ENCODE data around the gene B3GNT3. TPM values are rescaled to one million over a fixed set of nuclear protein-coding genes. Genes with fewer than 3 reads are reported as not detected.

B3GNT3 gene
- total RNA-seq, 5 donors from 2014 or later (not counting 1 experiment from before 2014, with no cell fraction given) = 0.12 to 1.2 (median 0.79) TPM

- WGBS (ENCODE audit: insufficient coverage) = 92% methylated on average over 6 of the region's 8 CpGs
- H3K36me3 Mint-ChIP-seq = peaks cover 68% of the 10 kb centered on the region
Observed at GRCh38 chr19:17835182-17836006, 40.5 kb downstream of the B3GNT3 start.

DNA sequence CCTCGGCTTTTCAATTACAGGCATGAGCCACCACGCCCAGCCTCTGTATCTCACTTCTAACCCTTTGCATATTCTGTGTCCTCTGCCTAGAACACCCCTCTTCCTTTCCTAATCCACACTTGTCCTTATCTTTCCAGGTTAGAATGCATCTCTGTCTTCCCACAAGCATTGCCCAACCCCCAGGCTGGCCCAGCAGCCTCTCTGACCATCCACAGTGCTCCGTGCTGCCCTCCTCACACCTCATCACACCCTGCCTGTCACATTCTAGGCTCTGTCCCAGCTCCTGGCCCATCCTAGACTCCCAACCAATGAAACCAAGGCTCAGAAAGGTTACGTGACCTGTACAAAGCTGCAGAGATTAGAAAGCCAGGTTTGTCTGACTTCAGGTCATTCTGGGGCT is 41.6 kb downstream of the B3GNT3 start:
- peaks cover 66% of the 10 kb centered on the region for H3K36me3 Mint-ChIP-seq
- DNase-seq (no peak), ATAC-seq (replicated peaks in 1 of 4) (no peak)
- Histone ChIP-seq H3K4me1 (ENCODE audit: control insufficient read depth in 1 of 2, extremely low read depth in 1 of 2, insufficient read depth in 2 of 2, low read length in 2 of 2) (peaks cover 0 to 22% of the 10 kb centered on the region in 2 experiments), H3K4me3 (ENCODE audit: control insufficient read depth in 1 of 2, extremely low read depth in 1 of 2, low read length in 1 of 2) (no peak overlapping the region), H3K27ac (ENCODE audit: low read length) (no peak overlapping the region), H3K9me3 (no peaks in the 10 kb centered on the region), H3K27me3 (replicated peaks in 1 of 2; ENCODE audit: control insufficient read depth in 2 of 2, extremely low read depth in 1 of 2, insufficient read depth in 2 of 2, low read length in 1 of 2) (no peaks in the 10 kb centered on the region), H3K36me3 (ENCODE audit: control insufficient read depth in 2 of 2, extremely low read depth in 1 of 2, insufficient read depth in 1 of 2, low read length in 1 of 2) (peaks cover 55 to 92% of the 10 kb centered on the region in 2 donors)
- no peaks in the 10 kb centered on the region for H3K27me3 Mint-ChIP-seq
- H3K27ac Mint-ChIP-seq = peak overlapping the region; percentile 85
- no peak overlapping the region for H3K4me3 Mint-ChIP-seq
- ChIA-PET CTCF (no interaction called here), POLR2A (interaction anchor here in 1 of 2 donors (0.6 kb wide), 1 partner anchor 76 kb away, joined by 4 read pairs; no protein-coding TSS in a partner anchor)
- H3K9me3 Mint-ChIP-seq = no peaks in the 10 kb centered on the region
- H3K4me1 Mint-ChIP-seq = peaks cover 18 to 25% (median 22%) of the 10 kb centered on the region in 3 donors
- WGBS (ENCODE audit: insufficient coverage) = 92% methylated on average over 2 of the region's 4 CpGs

More at GRCh38 chr19:17835182-17836006, 40.5 kb downstream of the B3GNT3 start:
- peak overlapping the region; percentile 10 for H3K27ac ChIP-seq (ENCODE audit: low read length)
- no peaks in the 10 kb centered on the region for H3K27me3 Mint-ChIP-seq
- peaks cover 15 to 19% (median 18%) of the 10 kb centered on the region in 3 donors for H3K4me1 Mint-ChIP-seq
- H3K9me3 Mint-ChIP-seq = no peaks in the 10 kb centered on the region
- H3K4me3 ChIP-seq (ENCODE audit: control insufficient read depth in 1 of 2, extremely low read depth in 1 of 2, low read length in 1 of 2) = no peak overlapping the region
- peaks cover 0 to 19% of the 10 kb centered on the region in 2 experiments for H3K4me1 ChIP-seq (ENCODE audit: control insufficient read depth in 1 of 2, extremely low read depth in 1 of 2, insufficient read depth in 2 of 2, low read length in 2 of 2)
- no peak overlapping the region for H3K4me3 Mint-ChIP-seq
- POLR2A ChIA-PET = interaction anchor here in 1 of 2 donors (0.6 kb wide), 1 partner anchor 618 kb away, joined by 3 read pairs; no protein-coding TSS in a partner anchor
- peaks cover 48 to 91% of the 10 kb centered on the region in 2 donors for H3K36me3 ChIP-seq (ENCODE audit: control insufficient read depth in 2 of 2, extremely low read depth in 1 of 2, insufficient read depth in 1 of 2, low read length in 1 of 2)
- DNase-seq = no peak
- no peaks in the 10 kb centered on the region for H3K9me3 ChIP-seq
- peak overlapping the region; percentile 74 to 89 for H3K27ac Mint-ChIP-seq
- no peaks in the 10 kb centered on the region for H3K27me3 ChIP-seq (replicated peaks in 1 of 2; ENCODE audit: control insufficient read depth in 2 of 2, extremely low read depth in 1 of 2, insufficient read depth in 2 of 2, low read length in 1 of 2)
- CTCF ChIA-PET = interaction anchor here in 1 of 2 donors (0.9 kb wide), 1 partner anchor 24 kb away, joined by 6 read pairs; the partner anchor contains the start of gene RPL18A
- no peak for ATAC-seq (replicated peaks in 1 of 4)

GRCh38 chr19:17837972-17838371 is 43.0 kb downstream of the B3GNT3 start:
- H3K4me3 ChIP-seq (ENCODE audit: control insufficient read depth in 1 of 2, extremely low read depth in 1 of 2, low read length in 1 of 2) = no peak overlapping the region
- no peak for ATAC-seq (replicated peaks in 1 of 4)
- no peak overlapping the region for H3K27ac ChIP-seq (ENCODE audit: low read length)
- H3K27me3 Mint-ChIP-seq = no peaks in the 10 kb centered on the region
- H3K9me3 Mint-ChIP-seq = no peaks in the 10 kb centered on the region
- ChIA-PET POLR2A (no interaction called here), CTCF (interaction anchor here in 1 of 2 donors (0.6 kb wide), 1 partner anchor 391 kb away, joined by 3 read pairs; no protein-coding TSS in a partner anchor)
- H3K36me3 Mint-ChIP-seq = peaks cover 59% of the 10 kb centered on the region
- H3K36me3 ChIP-seq (ENCODE audit: control insufficient read depth in 2 of 2, extremely low read depth in 1 of 2, insufficient read depth in 1 of 2, low read length in 1 of 2) = peaks cover 49 to 93% of the 10 kb centered on the region in 2 donors
- H3K4me3 Mint-ChIP-seq = no peak overlapping the region
- H3K9me3 ChIP-seq = no peaks in the 10 kb centered on the region
- peaks cover 0 to 33% of the 10 kb centered on the region in 2 experiments for H3K4me1 ChIP-seq (ENCODE audit: control insufficient read depth in 1 of 2, extremely low read depth in 1 of 2, insufficient read depth in 2 of 2, low read length in 2 of 2)
- no peak for DNase-seq
- H3K27me3 ChIP-seq (replicated peaks in 1 of 2; ENCODE audit: control insufficient read depth in 2 of 2, extremely low read depth in 1 of 2, insufficient read depth in 2 of 2, low read length in 1 of 2) = no peaks in the 10 kb centered on the region
- 93% methylated on average over 4 of the region's 7 CpGs for WGBS (ENCODE audit: insufficient coverage)
- peaks cover 18 to 25% (median 22%) of the 10 kb centered on the region in 3 donors for H3K4me1 Mint-ChIP-seq
- peak overlapping the region; percentile 27 to 48 for H3K27ac Mint-ChIP-seq

- Mint-ChIP-seq H3K27me3 (no peaks in the 10 kb centered on the region), H3K4me1 (peaks cover 35 to 43% (median 41%) of the 10 kb centered on the region in 3 donors), H3K27ac (peak overlapping the region; percentile 11 to 61), H3K36me3 (peaks cover 57% of the 10 kb centered on the region), H3K9me3 (no peaks in the 10 kb centered on the region), H3K4me3 (no peak overlapping the region)
- ATAC-seq (replicated peaks in 1 of 4) (no peak), DNase-seq (no peak)
- H3K27me3 ChIP-seq (replicated peaks in 1 of 2; ENCODE audit: control insufficient read depth in 2 of 2, extremely low read depth in 1 of 2, insufficient read depth in 2 of 2, low read length in 1 of 2) = no peaks in the 10 kb centered on the region
- CTCF ChIA-PET = no interaction called here
- H3K4me3 ChIP-seq (ENCODE audit: control insufficient read depth in 1 of 2, extremely low read depth in 1 of 2, low read length in 1 of 2) = no peak overlapping the region
- H3K36me3 ChIP-seq (ENCODE audit: control insufficient read depth in 2 of 2, extremely low read depth in 1 of 2, insufficient read depth in 1 of 2, low read length in 1 of 2) = peaks cover 50 to 90% of the 10 kb centered on the region in 2 donors
- no peak overlapping the region for H3K27ac ChIP-seq (ENCODE audit: low read length)
- no peaks in the 10 kb centered on the region for H3K9me3 ChIP-seq
- peaks cover 5 to 42% of the 10 kb centered on the region in 2 experiments for H3K4me1 ChIP-seq (ENCODE audit: control insufficient read depth in 1 of 2, extremely low read depth in 1 of 2, insufficient read depth in 2 of 2, low read length in 2 of 2)
- 96% methylated on average over 3 of the region's 6 CpGs for WGBS (ENCODE audit: insufficient coverage)
- POLR2A ChIA-PET = interaction anchor here in 1 of 2 donors (0.7 kb wide), 1 partner anchor 19 kb away, joined by 3 read pairs; no protein-coding TSS in a partner anchor
Observed at GRCh38 chr19:17840019-17840418, 45.1 kb downstream of the B3GNT3 start.

- Mint-ChIP-seq H3K36me3 (peaks cover 43% of the 10 kb centered on the region), H3K4me3 (peak overlapping the region in 1 of 3 donors; percentile 31)
- H3K4me1 ChIP-seq (ENCODE audit: control insufficient read depth in 1 of 2, extremely low read depth in 1 of 2, insufficient read depth in 2 of 2, low read length in 2 of 2) = peaks cover 9 to 51% of the 10 kb centered on the region in 2 experiments
Observed at GRCh38 chr19:17841371-17841809, 46.5 kb downstream of the B3GNT3 start.

More at GRCh38 chr19:17841371-17841809, 46.5 kb downstream of the B3GNT3 start:
- CTCF ChIA-PET = no interaction called here
- Histone ChIP-seq H3K27me3 (replicated peaks in 1 of 2; ENCODE audit: control insufficient read depth in 2 of 2, extremely low read depth in 1 of 2, insufficient read depth in 2 of 2, low read length in 1 of 2) (no peaks in the 10 kb centered on the region), H3K36me3 (ENCODE audit: control insufficient read depth in 2 of 2, extremely low read depth in 1 of 2, insufficient read depth in 1 of 2, low read length in 1 of 2) (peaks cover 44 to 79% of the 10 kb centered on the region in 2 donors), H3K27ac (ENCODE audit: low read length) (no peak overlapping the region), H3K4me3 (ENCODE audit: control insufficient read depth in 1 of 2, extremely low read depth in 1 of 2, low read length in 1 of 2) (no peak overlapping the region), H3K9me3 (no peaks in the 10 kb centered on the region)
- no peak overlapping the region for H3K27ac Mint-ChIP-seq
- ATAC-seq (replicated peaks in 1 of 4) (no peak), DNase-seq (no peak)
- no peaks in the 10 kb centered on the region for H3K9me3 Mint-ChIP-seq
- no peaks in the 10 kb centered on the region for H3K27me3 Mint-ChIP-seq
- peaks cover 40 to 43% (median 43%) of the 10 kb centered on the region in 3 donors for H3K4me1 Mint-ChIP-seq
- POLR2A ChIA-PET = no interaction called here
- WGBS (ENCODE audit: insufficient coverage) = 96% methylated on average over 3 of the region's 30 CpGs
